NCI-H460 (cell line): ENCODE results near the gene SEC22B. TPM values are rescaled to one million over a fixed set of nuclear protein-coding genes. Genes with fewer than 3 reads are reported as not detected.
A peak's percentile ranks its signal among the peaks of the same experiment; 100 is the strongest.
"Not testable (repeated sequence)": the region's sequence is repeated elsewhere in the genome, so short reads cannot be mapped to it uniquely, and the experiment has no call there.

ENCODE experiments used
- DNase-seq: peaks from one replicate; pipeline ENCODE4 v3.0.0-alpha.2; 2016; ENCODE audit warnings: low read depth; ENCODE audit errors: extremely low read depth
- polyA plus RNA-seq: library from polyadenylated mRNA; depleted of rRNA; stranded (reverse); fragments of >200 nt; gene quantifications from 2 replicates; pipeline ENCODE4 v1.2.3, GENCODE V29; 2014; cell fraction: nucleus; rRNA removed
- total RNA-seq: library from RNA; depleted of rRNA; stranded (reverse); fragments of >200 nt; shearing (Covaris generic); gene quantifications from 2 replicates; pipeline ENCODE4 v1.2.3, GENCODE V29; 2014; rRNA removed

Gene SEC22B
- total RNA-seq: 23.4 and 27.1 TPM in 2 replicates
- polyA plus RNA-seq: 29.1 and 42.2 TPM in 2 replicates

DNA sequence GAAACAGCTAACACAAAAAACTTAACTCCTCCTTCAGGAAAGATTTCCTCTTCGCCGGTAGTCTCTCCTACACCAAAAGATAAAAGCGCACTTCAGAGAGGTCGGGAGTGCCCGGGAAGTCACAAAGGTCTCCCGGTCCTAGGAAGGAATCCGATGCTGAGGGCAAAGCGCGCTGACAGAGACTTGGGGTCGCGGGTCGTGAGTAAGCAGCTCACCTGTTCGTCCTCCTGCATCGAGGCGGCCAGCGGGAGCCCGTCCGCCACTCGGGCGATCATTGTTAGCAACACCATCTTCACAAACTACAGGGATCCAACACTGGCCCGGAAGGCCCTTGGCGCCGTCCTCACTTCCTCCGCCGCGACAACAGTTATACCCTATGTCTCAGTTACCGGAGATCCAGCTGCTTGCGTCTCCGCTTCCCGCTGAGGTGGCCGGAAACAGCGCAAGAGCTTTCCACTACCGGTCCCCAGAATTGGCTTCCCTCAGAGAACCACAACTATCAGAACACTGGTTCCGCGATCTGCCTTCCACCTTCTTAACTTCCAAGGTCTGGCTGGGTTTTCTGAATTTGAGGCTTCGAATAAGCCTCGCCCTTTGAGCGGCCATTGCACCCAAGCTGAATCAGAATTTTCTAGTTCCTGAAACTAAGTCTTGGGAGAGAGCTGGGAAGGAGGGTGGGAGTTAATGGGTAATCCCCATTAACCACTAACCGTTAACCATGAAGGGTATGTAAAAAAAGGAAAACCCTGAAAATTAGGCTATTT is at the start of gene SEC22B:
SEC22B (minus strand) TSS at position 429 of the 764 bp plus-strand sequence; CDS start at position 290, 139 bp downstream.
- peak; percentile 88 for DNase-seq

DNA sequence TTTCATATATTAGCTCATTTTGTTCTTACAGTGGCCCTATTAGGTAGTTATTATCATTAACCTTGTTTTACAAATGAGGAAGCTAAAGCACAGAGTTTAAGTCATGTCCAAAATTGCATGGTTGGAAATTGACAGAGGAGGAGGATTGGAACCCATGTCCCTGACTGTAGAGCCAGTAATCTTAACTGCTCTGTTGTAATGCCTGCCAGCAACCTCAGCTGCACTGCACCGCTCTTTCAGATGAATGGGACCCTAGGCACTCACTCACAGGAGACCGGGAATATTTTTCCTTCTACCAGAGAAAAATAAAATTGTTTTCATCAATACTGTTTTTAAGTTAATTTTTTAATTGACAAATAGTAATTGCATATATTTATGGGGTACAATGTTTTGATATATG is 41.6 kb upstream of the SEC22B start:
- DNase-seq: not testable (repeated sequence)

DNA sequence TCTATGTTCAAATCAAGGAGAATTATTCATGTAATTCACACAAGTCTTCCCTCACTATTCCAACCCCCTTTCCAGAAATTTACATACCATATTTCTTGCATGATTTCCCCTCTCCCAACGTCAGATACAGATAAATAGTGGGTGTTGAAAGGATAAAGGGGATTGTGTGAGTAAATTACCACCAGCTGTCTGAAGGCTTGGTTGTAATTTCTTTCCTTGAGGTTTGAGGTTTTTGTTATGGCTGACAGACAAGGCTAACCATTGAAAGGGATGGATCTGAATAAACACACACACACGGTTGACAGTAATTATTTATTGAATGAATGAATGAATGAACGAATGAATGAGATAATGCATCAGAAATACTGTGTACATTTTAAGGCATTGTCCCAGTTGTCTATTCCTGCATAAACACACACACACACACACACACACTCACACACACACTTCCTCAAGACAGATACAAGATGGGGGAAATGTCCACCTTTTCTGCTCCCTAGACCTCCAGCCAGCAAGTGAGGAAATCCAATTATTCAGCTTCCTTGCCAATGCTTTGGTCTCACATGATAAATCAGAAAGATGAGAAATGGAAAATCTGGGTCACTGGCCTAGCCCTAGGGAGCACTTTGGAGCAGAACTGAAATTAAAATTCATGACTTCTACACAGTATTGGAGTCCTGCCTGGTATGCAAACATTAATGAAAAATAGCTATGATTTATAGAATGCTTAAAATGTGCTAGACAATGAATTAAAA is 41.0 kb upstream of the SEC22B start:
- DNase-seq: not testable (repeated sequence)

DNA sequence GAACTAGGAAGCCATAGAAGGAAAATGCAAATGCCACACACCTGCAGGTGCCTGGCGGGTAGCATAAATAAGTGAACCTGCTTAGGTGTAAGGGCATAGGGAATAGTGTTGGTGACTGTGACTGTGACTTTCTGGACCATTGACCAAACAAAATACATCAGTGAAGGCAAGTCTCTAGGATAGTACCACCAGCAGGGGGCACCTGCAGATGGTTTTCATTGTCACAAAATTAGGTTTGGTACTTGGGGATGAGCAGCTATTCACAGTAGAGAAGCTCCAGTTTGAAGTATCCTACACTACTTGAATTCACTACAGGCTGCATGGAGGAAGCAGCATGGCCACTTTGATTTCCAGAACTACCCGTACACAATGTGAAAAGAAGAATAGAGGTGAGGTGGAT is 37.3 kb upstream of the SEC22B start:
- not testable (repeated sequence) for DNase-seq

DNA sequence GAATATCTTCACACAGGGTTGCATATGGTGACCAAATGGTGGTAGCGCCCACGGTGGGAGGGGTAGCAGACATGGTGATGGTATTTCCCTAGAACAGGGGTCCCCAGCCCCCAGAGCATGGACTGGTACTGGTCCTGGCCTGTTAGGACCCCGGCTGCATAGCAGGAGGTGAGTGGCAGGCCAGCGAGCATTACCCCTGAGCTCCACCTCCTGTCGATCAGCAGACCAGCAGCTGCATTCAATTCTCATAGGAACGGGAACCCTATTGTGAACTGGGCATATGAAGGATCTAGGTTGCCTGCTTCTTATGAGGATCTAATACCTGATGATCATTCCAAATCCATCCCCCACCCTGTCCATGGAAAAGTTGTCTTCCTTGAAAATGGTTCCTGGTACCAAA is 34.4 kb upstream of the SEC22B start:
- not testable (repeated sequence) for DNase-seq

DNA sequence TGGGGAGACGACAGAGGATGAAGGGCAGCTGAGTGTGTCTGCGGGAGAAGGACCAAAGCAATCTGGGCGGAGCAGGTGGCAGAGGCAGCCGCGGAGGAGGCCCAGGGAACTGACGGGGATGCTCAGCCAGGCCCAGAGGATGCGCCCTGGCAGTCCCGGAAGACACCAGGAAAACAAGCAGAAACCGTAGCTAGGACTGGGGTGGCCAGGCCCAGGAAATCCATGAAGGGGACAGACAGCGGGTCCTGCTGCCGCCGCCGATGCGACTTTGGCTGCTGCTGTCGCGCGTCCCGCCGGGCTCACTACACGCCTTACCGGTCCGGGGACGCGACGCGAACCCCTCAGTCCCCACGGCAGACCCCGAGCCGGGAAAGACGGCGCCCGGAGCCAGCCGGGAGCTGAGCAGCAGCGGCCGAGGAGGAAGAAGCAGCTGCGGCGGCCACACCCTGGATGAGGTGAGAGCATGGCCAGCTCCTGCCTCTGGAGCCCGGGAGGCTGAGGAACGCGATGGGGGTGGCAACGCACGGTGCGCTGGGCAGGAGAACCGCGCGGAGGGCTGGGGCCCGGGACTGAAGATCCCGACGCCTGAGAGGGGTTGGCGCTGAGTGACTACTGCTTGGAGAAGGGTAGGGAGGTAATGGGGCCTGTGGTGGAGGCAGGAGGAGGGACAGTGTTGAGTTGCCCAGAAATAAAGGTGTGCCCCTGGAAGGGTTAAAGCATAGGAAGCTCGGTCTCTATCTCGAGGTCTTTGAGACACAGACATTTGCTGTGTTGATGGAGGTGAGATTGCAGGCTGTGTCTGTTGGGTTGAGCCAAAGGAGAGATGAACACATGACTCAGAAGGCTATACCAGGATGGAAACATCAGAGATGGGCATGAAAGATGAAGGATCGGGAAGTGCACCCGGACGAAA is 20.8 kb upstream of the SEC22B start:
- not testable (repeated sequence) for DNase-seq

DNA sequence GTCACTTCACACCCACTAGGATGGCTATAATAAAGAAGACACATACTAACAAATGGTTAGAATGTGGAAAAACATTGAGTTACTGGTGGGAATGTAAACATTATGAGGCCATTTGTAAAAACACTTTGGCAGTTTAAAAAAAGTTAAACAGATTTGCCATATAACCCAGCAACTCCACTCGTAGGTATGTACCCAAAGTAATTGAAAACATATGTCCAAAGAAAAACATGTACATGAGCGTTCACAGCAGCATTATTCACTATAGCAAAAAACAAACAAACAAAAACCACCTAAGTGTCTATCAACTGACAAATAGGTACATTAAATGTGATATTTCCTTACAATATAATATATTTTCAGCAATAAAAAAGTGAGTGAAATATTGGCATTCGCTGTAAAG is 12.3 kb upstream of the SEC22B start:
- not testable (repeated sequence) for DNase-seq

DNA sequence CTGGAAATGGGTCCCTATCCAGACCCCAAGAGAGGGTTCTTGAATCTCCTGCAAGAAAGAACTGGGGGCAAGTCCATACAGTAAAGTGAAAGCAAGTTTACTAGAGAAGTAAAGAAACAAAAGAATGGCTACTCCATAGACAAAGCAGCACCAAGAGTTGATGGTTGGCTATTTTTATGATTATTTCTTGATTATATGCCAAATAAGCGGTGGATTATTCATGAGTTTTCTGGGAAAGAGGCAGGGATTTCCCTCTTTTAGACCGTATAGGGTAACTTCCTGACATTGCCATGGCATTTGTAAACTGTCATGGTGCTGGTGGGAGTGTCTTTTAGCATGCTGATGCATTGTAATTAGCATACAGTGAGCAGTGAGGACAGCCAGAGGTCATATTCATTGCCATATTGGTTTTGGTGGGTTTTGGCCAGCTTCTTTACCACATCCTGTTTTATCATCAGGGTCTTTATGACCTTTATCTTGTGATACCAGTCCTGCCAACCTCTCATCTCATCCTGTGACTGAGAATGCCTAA is 5.9 kb upstream of the SEC22B start:
- not testable (repeated sequence) for DNase-seq

DNA sequence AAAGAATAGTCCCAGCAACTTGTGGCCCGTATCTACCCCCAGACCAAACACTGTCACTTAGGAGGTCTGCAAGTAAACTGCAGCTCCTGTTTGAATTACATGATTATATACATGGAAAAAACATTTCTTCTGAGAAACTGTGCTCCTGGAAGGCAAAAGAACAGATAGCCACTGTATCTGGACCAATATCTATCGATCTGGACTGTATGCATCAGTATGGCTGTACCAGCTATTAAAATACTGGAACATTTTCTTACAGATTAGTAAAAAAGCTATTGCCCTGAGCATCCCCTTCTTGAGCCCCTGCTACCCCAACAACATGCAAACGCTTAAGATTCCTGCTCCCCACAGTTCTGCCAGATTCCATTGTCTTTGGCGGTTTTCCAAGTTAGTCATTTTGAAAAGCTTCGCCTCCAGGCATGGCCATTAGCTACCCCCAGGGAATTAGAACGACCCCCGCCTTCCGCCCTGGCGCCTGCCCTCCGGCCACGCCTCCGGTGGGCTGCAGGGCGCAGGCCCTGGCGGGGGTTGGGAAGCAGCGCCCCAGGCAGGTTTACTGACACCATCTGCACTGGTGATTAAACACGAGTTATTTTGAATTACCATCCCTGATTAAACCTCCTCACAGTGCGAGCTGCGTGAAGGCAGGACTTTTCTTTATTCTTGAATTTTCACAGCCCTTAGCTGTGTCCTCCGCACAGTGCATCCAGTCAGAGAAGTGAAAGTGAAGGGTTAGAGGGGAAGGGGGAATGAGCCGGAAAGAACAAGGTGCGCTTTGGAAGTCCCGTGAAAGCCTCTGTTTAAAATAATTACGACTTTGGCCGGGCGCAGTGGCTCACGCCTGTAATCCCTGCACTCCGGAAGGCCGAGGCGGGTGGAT is 3.7 kb upstream of the SEC22B start:
- DNase-seq: peak; percentile 50

DNA sequence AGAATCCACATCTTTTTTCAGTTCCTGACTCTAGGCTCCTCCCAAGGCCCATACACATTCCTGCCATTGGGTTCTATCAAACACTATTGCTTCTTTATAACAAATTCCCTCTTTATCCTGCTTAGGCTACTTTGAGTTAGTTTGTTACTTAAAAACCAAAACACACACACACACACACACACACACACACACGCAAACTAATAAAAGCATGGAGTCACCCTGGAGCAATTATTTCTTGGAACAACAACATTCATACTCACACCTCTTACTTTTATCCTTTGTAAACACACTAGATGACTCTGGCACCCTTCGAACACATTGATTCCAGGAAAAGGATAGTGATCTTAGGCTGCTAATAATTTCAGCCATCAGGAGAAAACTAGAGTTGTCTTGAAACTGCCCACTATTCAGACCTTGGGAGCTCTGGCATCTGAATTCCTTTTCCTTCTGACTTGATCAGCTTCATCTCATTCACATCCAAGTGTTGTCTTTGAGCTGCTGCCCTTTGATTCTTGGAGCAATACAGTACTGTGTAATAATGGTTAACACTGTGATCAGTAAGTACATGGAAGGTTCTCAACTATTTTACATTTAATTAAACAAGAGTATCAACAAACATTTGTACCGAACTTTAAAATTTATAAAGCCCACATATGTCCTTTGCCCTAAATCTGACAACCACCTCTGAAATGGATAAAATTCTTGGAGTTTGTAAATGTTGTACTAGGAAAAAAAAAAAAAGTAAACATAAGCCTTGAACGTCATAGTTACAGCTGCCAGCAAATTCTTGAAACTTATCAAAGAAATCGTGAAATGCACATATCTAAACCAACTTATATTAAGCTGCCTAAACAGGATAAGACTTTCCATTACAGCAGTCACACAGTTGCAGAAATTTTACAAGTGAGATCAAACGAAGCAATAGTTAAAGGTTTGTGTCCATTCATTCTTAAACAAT is 2.8 kb upstream of the SEC22B start:
- DNase-seq: peak; percentile 61

DNA sequence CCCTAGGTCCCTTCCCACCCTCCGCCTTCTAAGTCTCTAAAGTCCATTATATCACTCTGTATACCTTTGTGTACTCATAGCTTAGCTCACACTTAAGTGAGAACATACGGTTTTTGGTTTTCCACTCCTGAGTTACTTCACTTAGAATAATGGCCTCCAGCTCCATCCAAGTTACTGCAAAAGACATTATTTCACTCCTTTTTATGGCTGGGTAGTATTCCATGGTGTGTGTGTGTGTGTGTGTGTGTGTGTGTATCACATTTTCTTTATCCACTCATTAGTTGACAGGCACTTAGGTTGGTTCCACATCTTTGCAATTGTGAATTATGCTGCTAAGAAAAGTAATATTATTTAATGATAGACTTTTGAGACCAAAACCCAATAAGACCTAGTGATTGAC is 1.7 kb upstream of the SEC22B start:
- not testable (repeated sequence) for DNase-seq

DNA sequence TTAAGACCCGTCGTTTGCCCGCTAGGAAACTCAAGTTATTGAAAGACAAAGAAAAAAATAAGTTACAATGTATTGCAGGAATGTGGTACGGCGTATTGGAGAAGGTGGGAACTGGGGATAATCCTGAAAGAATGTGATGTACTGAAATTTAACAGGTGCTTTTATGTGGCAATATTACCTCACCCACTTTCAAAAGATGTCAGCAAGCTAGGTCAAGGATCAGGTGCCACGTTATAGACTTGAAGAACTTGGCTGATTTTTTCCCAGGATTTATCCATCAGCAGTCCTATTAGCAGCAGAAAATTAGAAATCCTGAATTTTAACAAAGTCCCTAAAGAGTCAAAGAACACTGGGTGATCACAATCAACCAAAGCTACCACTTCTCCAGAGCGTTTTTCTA is 632 bp downstream of the SEC22B start:
- not testable (repeated sequence) for DNase-seq

DNA sequence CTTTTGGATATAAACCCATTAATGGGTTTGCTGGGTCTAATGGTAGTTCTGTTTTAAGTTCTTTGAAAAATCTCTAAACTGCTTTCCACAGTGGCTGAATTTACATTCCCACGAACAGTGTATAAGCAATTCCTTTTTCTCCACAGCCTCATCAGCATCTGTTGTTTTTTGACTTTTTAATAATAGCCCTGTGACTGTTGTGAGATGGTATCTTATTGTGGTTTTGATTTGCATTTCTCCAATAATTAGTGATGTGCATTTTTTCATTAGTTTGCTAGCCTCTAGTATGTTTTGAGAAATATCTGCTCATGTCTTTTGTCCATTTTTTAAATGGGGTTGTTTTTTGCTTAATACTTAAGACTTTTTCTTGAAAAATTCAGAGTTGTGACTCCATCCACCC is 11.6 kb downstream of the SEC22B start:
- DNase-seq: not testable (repeated sequence)

DNA sequence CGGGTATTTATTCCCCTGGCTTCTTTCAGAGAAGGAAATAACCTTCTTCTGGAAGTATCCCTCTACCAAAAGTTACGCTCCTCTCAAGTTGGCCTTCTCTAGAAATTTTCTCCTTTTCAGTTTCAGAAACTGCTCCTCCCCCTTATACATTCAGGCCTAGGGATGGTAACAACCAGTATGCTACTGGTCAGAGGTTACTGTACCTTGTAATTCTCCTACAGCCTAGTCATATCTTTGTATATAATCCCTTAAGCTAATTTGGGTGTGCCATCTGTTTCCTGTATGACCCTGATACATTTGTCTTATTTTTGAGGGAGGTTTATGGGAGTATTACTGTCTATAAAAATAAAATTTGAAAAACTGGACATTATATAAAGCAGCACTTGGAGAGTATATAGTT is 14.3 kb downstream of the SEC22B start:
- not testable (repeated sequence) for DNase-seq

DNA sequence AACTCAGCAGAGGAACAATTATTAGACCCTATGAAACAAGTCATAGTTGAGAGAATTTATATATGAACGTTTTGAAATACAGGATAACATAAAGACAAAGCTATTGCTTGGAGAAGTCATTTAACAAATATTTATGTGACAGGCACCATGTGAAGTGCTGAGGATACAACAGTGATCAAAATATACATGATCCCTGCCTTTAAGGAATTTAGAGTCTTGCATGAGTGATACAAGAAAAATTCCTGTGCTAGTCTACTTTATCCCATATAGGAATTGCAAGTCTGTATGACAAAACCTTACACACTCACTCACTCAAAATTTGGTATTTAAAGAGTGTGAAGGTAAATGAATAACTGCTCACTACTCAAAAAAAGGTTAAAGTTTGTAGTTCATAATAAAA is 17.8 kb downstream of the SEC22B start:
- DNase-seq: not testable (repeated sequence)

DNA sequence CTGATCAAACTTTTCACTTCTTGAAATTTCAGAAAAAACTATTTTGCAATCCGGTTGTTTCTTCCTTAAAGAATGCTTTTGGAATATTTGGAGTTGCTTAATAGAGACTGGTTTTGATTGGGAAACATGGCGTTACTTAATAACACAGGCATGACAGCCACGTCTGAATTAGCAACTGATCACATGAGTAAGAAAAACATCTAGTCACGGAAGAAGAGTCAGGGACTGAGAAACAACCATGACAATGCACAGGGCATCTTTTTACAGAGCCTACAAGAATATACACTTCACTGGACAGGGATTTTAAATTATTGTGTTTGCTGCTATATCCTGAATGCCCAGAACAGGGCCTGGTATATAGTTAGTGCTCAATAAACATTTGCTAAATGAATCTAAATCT is 18.2 kb downstream of the SEC22B start:
- DNase-seq: not testable (repeated sequence)

DNA sequence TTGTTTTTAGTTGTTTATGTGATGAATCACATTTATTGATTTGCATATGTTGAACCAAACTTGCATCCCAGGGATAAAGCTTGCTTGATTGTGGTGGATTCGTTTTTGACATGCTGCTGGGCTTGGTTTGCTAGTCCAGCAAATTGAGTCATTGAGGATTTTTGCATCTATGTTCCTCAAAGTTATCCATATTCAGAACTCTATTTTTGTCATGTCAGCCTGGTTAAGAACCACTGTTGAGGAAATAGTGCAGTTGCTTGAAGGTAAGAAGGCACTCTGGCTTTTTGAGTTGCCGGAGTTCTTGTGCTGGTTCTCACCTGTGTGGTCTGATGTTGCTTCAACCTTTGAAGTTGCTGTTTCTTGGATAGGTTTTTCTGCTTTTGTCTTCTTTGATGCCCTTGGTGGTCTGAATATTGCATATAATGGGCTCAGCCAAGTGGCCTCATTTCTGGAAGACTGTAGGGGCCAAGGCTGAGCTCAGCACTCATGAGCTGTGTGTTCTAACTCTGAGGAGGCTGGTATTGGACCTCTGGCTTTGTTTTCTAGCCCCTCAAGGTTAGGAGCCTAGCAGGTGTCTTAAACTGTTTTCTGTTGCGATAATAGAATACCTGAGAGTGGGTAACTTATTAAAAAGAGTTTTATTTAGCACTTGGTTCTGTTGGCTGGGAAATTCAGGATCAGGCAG is 26.0 kb downstream of the SEC22B start:
- not testable (repeated sequence) for DNase-seq
